Omental fat pad (tissue), 4 donors: ENCODE measurements around the gene LRRC42. TPM values are rescaled to one million over a fixed set of nuclear protein-coding genes. Genes with fewer than 3 reads are reported as not detected.

Experiments used
- ATAC-seq: fragments of 150-250 bp; one replicate; pipeline ENCODE4 v1.9.1; 2016; ENCODE audit warnings: mild to moderate bottlenecking, moderate library complexity; ENCODE audit not compliant: low FRiP score
- DNase-seq: peaks from one replicate; pipeline ENCODE4 v3.0.0-alpha.2; 2019; ENCODE audit warnings: low spot score
- total RNA-seq, 4 donors: library from RNA; depleted of rRNA; stranded (reverse); fragments of >200 nt; gene quantifications; one replicate each; pipeline ENCODE4 v1.1.0, GENCODE V29; 2016
- TF ChIP-seq, protein P1 (sequence below), 3 donors: fragments of 450-650 bp; IDR thresholded peaks; one replicate each; pipeline ENCODE4 v1.5.1; 2016 to 2017; ENCODE audit warnings: antibody characterized with exemption in 3 of 3, mild to moderate bottlenecking in 3 of 3, moderate library complexity in 2 of 3

Gene LRRC42
- total RNA-seq, 4 donors from 2014 or later, result 12.6 to 22.8 (median 16.7) TPM

DNA sequence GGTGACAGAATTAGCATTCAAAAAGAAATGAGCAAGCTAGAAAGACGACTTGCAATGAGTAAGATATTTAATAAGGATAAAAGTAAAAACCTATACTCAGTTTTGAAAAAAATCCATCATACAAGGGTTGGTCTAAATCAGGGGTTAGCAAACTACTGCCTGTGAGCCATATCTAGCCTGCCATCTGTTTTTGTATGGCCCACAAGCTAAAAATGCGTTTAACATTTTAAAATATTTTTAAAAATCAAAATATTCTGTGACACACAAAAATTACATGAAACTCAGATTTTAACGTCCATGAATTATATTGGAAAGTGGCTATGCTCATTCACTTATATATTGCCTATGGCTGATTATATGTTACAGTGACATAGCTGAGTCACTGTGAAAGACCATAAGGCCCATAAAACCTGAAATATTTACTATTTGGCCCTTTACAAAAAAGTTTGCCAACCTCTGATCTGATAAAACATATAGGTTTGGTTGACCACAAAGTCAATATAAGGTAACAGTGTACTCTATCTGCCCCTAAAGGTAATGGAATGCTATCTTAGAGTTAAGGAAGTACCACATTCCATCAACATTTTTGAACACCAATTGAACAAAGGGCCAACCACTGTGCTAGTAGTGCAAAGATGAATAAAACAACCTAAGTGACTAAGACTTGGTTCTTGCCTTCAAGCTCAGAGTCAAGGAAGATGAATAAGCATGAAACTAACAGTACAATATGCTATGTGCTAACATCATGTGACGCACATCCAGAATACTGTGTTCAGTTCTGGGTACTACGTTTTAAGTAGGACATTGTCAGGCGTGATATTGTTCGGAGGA is 3.8 kb upstream of the LRRC42 start:
- DNase-seq, result no peak
- TF ChIP-seq, protein P1, sequence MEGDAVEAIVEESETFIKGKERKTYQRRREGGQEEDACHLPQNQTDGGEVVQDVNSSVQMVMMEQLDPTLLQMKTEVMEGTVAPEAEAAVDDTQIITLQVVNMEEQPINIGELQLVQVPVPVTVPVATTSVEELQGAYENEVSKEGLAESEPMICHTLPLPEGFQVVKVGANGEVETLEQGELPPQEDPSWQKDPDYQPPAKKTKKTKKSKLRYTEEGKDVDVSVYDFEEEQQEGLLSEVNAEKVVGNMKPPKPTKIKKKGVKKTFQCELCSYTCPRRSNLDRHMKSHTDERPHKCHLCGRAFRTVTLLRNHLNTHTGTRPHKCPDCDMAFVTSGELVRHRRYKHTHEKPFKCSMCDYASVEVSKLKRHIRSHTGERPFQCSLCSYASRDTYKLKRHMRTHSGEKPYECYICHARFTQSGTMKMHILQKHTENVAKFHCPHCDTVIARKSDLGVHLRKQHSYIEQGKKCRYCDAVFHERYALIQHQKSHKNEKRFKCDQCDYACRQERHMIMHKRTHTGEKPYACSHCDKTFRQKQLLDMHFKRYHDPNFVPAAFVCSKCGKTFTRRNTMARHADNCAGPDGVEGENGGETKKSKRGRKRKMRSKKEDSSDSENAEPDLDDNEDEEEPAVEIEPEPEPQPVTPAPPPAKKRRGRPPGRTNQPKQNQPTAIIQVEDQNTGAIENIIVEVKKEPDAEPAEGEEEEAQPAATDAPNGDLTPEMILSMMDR (IDR thresholded peaks at IDR 0.05), result no peak
- no peak for ATAC-seq

DNA sequence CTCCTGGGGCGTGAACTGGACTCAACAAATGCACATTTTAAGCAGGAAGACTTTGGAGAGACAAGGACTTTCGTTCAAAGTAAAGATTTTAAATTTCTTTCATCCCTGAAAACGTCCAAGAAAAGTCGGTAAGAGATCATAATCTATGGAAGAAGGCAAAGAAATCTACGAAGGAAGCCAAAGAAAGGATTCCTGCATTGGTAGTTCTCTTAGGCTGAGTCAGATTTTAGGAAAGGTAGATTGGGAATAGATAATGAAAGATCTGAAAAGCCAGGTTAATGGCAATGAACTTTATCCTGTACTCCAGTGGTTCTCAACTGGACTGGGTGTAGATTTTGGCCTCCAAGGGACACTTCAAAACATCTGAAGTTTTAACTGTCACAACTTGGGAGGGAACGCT is 3.1 kb upstream of the LRRC42 start:
- DNase-seq (no peak), ATAC-seq (no peak)
- TF ChIP-seq, protein P1 (IDR thresholded peaks at IDR 0.05), result no peak

DNA sequence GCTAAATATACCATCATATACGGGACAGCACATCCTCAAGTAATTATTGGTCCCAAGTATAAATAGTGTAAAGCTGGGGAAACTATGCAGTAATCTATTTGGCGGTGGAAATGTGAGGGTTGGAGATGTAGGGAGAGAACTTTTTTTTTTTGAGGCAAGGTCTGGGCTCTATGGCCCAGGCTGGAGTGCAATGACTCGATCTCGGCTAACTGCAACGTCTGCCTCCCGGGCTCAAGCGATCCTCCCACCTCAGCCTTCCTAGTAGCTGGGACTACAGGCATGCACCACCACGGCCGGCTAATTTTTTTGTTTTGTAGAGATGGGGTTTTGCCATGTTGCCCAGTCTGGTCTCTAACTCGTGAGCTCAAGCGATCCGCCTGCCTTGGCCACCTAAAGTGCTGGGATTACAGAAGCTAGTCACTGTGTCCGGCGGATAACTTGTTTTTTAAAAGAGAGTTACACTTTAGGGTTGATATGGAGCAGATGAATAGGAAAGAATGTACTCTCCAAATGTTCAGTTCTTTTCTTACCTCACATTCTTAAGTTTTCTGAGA is 2.6 kb upstream of the LRRC42 start:
- no peak for DNase-seq
- TF ChIP-seq, protein P1 (IDR thresholded peaks at IDR 0.05), result no peak
- ATAC-seq, result no peak

DNA sequence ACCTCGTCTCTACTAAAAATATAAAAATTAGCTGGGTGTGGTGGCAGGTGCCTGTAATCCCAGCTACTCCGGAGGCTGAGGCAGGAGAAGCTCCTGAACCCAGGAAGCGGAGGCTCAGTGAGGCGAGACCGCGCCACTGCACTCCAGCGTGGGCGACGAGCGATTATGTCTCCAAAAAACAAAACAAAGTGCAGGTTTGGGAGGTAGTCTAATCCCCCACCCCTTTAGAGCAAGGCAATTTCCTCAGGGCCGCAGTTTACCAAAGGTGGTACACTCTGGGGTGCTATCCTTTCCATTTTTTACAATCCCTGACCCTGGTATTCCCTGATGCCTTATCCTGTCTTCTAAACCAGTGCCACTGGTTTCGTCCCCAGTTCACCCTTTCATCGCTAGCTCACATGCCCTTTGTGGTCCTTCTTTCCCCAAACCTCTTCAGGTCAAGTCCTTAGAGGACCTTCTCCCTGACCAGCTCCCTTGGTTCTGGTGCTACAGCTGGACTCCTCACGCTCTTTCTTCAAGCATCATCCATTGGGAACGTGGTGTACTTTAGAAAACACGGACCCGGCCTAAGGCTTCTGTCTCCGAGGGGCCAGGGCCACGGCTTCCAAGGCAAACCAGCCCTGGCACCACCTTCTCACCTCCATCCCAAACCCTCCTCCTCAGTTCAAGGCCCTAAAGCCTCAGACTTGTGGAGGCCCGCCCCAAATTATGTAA is 1.5 kb upstream of the LRRC42 start:
- no peak for ATAC-seq
- no peak for DNase-seq
- TF ChIP-seq, protein P1 (IDR thresholded peaks at IDR 0.05), result no peak

DNA sequence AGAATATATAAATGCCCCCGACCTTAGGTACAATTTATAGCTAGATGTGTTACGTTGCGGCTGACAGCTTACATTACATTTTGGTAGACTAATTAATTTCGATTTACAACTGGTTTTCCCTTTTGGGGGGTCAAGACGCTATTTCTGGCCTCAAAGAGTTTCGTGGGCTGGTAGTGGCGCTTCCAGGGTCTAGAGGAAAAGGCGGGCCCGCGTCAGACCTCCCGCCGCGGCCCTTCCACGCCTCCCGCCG is 1.0 kb upstream of the LRRC42 start:
- no peak for DNase-seq
- TF ChIP-seq, protein P1 (IDR thresholded peaks at IDR 0.05), result no peak
- peak; percentile 35 for ATAC-seq

DNA sequence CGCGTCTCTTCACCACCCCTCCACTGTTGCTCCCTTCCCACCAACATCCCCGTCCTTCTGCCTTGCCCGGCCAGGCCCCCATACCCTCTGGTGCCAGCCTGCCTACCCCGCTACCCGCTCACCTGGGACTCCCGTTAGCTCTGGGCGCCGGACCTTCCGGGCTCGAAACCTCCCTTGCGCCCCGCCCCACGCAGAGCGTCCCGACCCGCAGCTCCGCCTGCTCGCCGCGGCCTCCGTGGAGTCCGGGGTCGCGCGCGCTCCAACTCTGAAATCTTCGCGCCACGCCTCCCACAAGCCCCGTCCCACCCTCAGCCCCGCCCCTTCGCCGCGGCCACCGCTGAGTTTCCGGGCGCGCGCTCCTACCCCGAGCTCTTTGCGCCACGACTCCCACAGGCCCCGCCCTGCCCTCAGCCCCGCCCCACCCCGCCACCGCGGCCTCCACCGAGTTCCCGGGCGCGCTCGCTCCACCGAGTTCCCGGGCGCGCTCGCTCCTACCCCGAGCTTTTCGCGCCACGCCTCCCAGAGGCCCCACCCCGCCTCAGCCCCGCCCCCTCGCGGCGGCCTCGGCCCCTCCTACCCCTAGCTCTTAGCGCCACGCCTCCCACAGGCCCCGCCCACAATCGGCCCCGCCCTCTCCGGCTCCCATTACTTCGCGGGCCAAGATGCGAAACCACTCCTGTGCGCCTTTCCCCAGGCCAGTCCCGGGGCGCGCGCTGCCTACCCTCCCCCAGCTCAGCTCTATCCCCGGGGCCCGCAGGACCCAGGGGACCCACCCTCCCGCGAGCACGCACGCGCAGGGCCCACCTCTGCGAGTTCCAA is 508 bp upstream of the LRRC42 start, which contains the start of gene IFT25:
Gene IFT25, minus strand, starts transcription at position 267 of the 819 bp plus-strand sequence. CDS start 5,617 bp downstream, outside the sequence.
- peak; percentile 98 for DNase-seq
- TF ChIP-seq, protein P1 (IDR thresholded peaks at IDR 0.05), result no peak
- ATAC-seq, result peak; percentile 96
